B cell (primary cell): ENCODE results near the gene SLC38A10. TPM values are rescaled to one million over a fixed set of nuclear protein-coding genes. Genes with fewer than 3 reads are reported as not detected.
A peak's percentile ranks its signal among the peaks of the same experiment; 100 is the strongest.

Experiments
- ATAC-seq: fragments of 200-7000 bp; cut with Tn5 transposase; one replicate; pipeline ENCODE4 v1.10.0; 2021; ENCODE audit warnings: low read depth, mild to moderate bottlenecking, moderate number of reproducible peaks, moderate library complexity
- CTCF ChIA-PET: fragments of 350-600 bp; sonication (Branson Sonifier 250); formaldehyde crosslinking; loops from one replicate; lab custom pipeline; 2021; ENCODE audit warnings: antibody characterized with exemption, inconsistent platforms; lab: Charles Lee
- POLR2A ChIA-PET: fragments of 350-600 bp; sonication (Branson Sonifier 250); formaldehyde crosslinking; loops from one replicate; lab custom pipeline; 2021; ENCODE audit warnings: antibody characterized with exemption; lab: Charles Lee
- DNase-seq: peaks from one replicate; pipeline ENCODE4 v3.0.0; 2013
- H2AFZ ChIP-seq: 2 replicates; pipeline ENCODE4 v1.6.1; 2012; ENCODE audit warnings: mild to moderate bottlenecking, low read depth, low read length; ENCODE audit not compliant: insufficient read depth, poor library complexity, severe bottlenecking
- H3K27ac ChIP-seq, 2 donors: 1 replicate in 1 of 2; 2 replicates in 1 of 2; pipeline ENCODE4 v1.5.1; 2012 to 2013; ENCODE audit warnings: low read length in 2 of 2, mild to moderate bottlenecking in 2 of 2, moderate library complexity in 1 of 2
- H3K27me3 ChIP-seq, 4 experiments: fragments of 200-600 bp in 1 of 4; sonication (generic) in 1 of 4; replicated peaks in 1 of 4; 1 replicate in 2 of 4; 2 replicates in 2 of 4; pipeline versions ENCODE4 v1.6.1 to v1.7.0; 2013 to 2016; ENCODE audit warnings: low read length in 3 of 4, mild to moderate bottlenecking in 2 of 4, mixed read lengths in 1 of 4, moderate library complexity in 1 of 4; ENCODE audit not compliant: insufficient read depth in 4 of 4, control insufficient read depth in 3 of 4; ENCODE audit errors: control extremely low read depth in 1 of 4
- H3K36me3 ChIP-seq, 2 experiments: replicated peaks in 1 of 2; 1 replicate in 1 of 2; 2 replicates in 1 of 2; pipeline versions ENCODE4 v1.6.1 to v1.7.1; 2013; ENCODE audit warnings: low read length in 1 of 2; ENCODE audit not compliant: insufficient read depth in 2 of 2, control insufficient read depth in 1 of 2; ENCODE audit errors: control extremely low read depth in 1 of 2, extremely low read depth in 1 of 2
- H3K4me1 ChIP-seq, 2 donors: fragments of 200-600 bp in 1 of 2; sonication (generic) in 1 of 2; 1 replicate in 1 of 2; 2 replicates in 1 of 2; pipeline versions ENCODE4 v1.5.1 to v1.6.1; 2013 to 2017; ENCODE audit warnings: low read length in 2 of 2; ENCODE audit not compliant: control insufficient read depth in 2 of 2, insufficient read depth in 2 of 2
- H3K4me2 ChIP-seq: replicated peaks from 2 replicates; pipeline ENCODE3; 2012; ENCODE audit warnings: mild to moderate bottlenecking, low read depth, low read length; ENCODE audit not compliant: poor library complexity, severe bottlenecking
- H3K4me3 ChIP-seq, 5 experiments: fragments of 200-600 bp in 1 of 5; sonication (generic) in 1 of 5; 1 replicate in 3 of 5; 2 replicates in 2 of 5; pipeline versions ENCODE4 v1.5.1 to v1.7.0; 2011 to 2016; ENCODE audit warnings: low read length in 4 of 5, mild to moderate bottlenecking in 4 of 5, low read depth in 2 of 5, control low read depth in 1 of 5, moderate library complexity in 1 of 5; ENCODE audit not compliant: insufficient read depth in 1 of 5; ENCODE audit errors: control extremely low read depth in 1 of 5, extremely low read depth in 1 of 5
- H3K79me2 ChIP-seq: fragments of 200-600 bp; sonication (generic); one replicate; pipeline ENCODE4 v1.6.0; 2016; ENCODE audit warnings: low read length; ENCODE audit not compliant: control insufficient read depth, insufficient read depth
- H3K9ac ChIP-seq: fragments of 200-600 bp; sonication (generic); 2 replicates; pipeline ENCODE4 v1.6.1; 2017; ENCODE audit warnings: mild to moderate bottlenecking, low read length, moderate library complexity
- H3K9me3 ChIP-seq, 3 donors: one replicate each; pipeline versions ENCODE4 v1.6.1 to v1.7.1; 2013; ENCODE audit warnings: low read length in 2 of 3; ENCODE audit not compliant: control insufficient read depth in 2 of 3, insufficient read depth in 1 of 3; ENCODE audit errors: control extremely low read depth in 1 of 3
- H4K20me1 ChIP-seq: 2 replicates; pipeline ENCODE4 v1.6.0; 2012; ENCODE audit warnings: mild to moderate bottlenecking, low read length; ENCODE audit not compliant: insufficient read depth, control insufficient read depth, poor library complexity, severe bottlenecking
- H3K27ac Mint-ChIP-seq: one replicate; pipeline ENCODE4 v1.8.0; 2021; ENCODE audit warnings: mixed read lengths
- H3K27me3 Mint-ChIP-seq: one replicate; pipeline ENCODE4 v1.8.0; 2021; ENCODE audit warnings: mixed read lengths
- H3K4me1 Mint-ChIP-seq: one replicate; pipeline ENCODE4 v1.8.0; 2021; ENCODE audit warnings: mixed read lengths
- H3K4me3 Mint-ChIP-seq: one replicate; pipeline ENCODE4 v1.8.0; 2021; ENCODE audit warnings: mixed read lengths
- H3K9me3 Mint-ChIP-seq: one replicate; pipeline ENCODE4 v1.8.0; 2022; ENCODE audit warnings: mixed read lengths; ENCODE audit not compliant: insufficient read depth
- CTCF ChIP-seq: fragments of 200-600 bp; IDR thresholded peaks from one replicate; pipeline ENCODE4 v1.8.0; 2022; ENCODE audit warnings: antibody characterized with exemption, mild to moderate bottlenecking
- EZH2 ChIP-seq: IDR thresholded peaks from 2 replicates; pipeline ENCODE4 v1.6.1; 2012; ENCODE audit warnings: borderline replicate concordance, low read depth, mild to moderate bottlenecking, moderate library complexity, low read length; ENCODE audit not compliant: insufficient read depth, poor library complexity, severe bottlenecking
- WGBS: methylation state at CpG from one replicate; pipeline ENCODE4 v1.1.5; 2013; ENCODE audit warnings: missing lambda C conversion rate; ENCODE audit not compliant: insufficient coverage; 5-methylcytosine and 5-hydroxymethylcytosine counted together
- intact Hi-C: fragments of 100-400 bp; cut with micrococcal nuclease; formaldehyde crosslinking; loops from one replicate; pipeline ENCODE4 v1.10.0; 2022
- polyA plus RNA-seq: library from polyadenylated mRNA; depleted of rRNA; stranded (reverse); fragments of >200 nt; gene quantifications from 2 replicates; pipeline ENCODE4 v1.2.3, GENCODE V29; 2012
- total RNA-seq, 2 donors: library from RNA; stranded (reverse); fragments of 120-200 nt in 1 of 2; gene quantifications; 1 replicate in 1 of 2; 2 replicates in 1 of 2; pipeline versions ENCODE4 v1.2.3 to v1.2.4, GENCODE V29; 2013 to 2022

SLC38A10 gene
- total and polyA plus RNA-seq, 2 donors (not counting 1 experiment from before 2014, with no cell fraction given), result 76.1 to 104 TPM

- H3K27me3 ChIP-seq, result no peaks in the 10 kb centered on the region
- peaks cover 37% of the 10 kb centered on the region for H3K4me1 Mint-ChIP-seq
- intact Hi-C loops, result no loop called here
- POLR2A ChIA-PET, result no interaction called here
- no peak for ATAC-seq
- no peak overlapping the region for H2AFZ ChIP-seq
- no peaks in the 10 kb centered on the region for H3K27me3 Mint-ChIP-seq
- peaks cover 79% of the 10 kb centered on the region for H3K79me2 ChIP-seq
- peak overlapping the region; percentile 97 for H3K4me2 ChIP-seq
- no peak overlapping the region for H3K27ac Mint-ChIP-seq
- H3K9ac ChIP-seq, result no peak overlapping the region
- H3K4me3 ChIP-seq, result no peak overlapping the region
- TF ChIP-seq EZH2 (no peak), CTCF (no peak)
- H3K9me3 ChIP-seq, result peaks cover 0 to 3% (median 0%) of the 10 kb centered on the region in 3 donors
- no peak for DNase-seq
- peaks cover 0 to 50% of the 10 kb centered on the region in 2 experiments for H3K36me3 ChIP-seq
- CTCF ChIA-PET, result no interaction called here
- WGBS, result 98% methylated on average over 29 of the region's 32 CpGs
- no peak overlapping the region for H3K4me3 Mint-ChIP-seq
- no peak overlapping the region for H3K27ac ChIP-seq
- H3K9me3 Mint-ChIP-seq, result no peaks in the 10 kb centered on the region
- H3K4me1 ChIP-seq, result peaks cover 19 to 29% of the 10 kb centered on the region in 2 donors
- peaks cover 81% of the 10 kb centered on the region for H4K20me1 ChIP-seq
Observed at GRCh38 chr17:81235822-81236740, 59.0 kb downstream of the SLC38A10 start.
